Activated CD4-positive, alpha-beta T cell treated with anti-CD3 and anti-CD28 coated beads, Interleukin-2, amount 50 U/mL, for 4 hours (primary cell): ENCODE measurements around the gene NXPH1.

ENCODE experiments used
- DNase-seq, 2 experiments: peaks; one replicate each; pipeline ENCODE4 v3.0.0-alpha.2; 2020

NXPH1 gene

GRCh38 chr7:8437606-8438005, 4.2 kb downstream of the NXPH1 start:
- no peak for DNase-seq

GRCh38 chr7:8440670-8441069, 7.3 kb downstream of the NXPH1 start:
- no peak for DNase-seq

GRCh38 chr7:8441106-8441965, 7.9 kb downstream of the NXPH1 start:
- no peak for DNase-seq

GRCh38 chr7:8442051-8442813, 8.8 kb downstream of the NXPH1 start:
- no peak for DNase-seq

GRCh38 chr7:8442814-8443304, 9.4 kb downstream of the NXPH1 start:
- DNase-seq: peak in 1 of 2 experiments; percentile 14

GRCh38 chr7:8443576-8444467, 10.4 kb downstream of the NXPH1 start:
- DNase-seq: no peak

- no peak for DNase-seq
Observed at GRCh38 chr7:8444468-8444769, 11.0 kb downstream of the NXPH1 start.

GRCh38 chr7:8453535-8453934, 20.1 kb downstream of the NXPH1 start:
- no peak for DNase-seq

GRCh38 chr7:8455426-8455825, 22.0 kb downstream of the NXPH1 start:
- DNase-seq: no peak

- no peak for DNase-seq
Observed at GRCh38 chr7:8462309-8462708, 28.9 kb downstream of the NXPH1 start.

GRCh38 chr7:8465338-8465737, 31.9 kb downstream of the NXPH1 start:
- DNase-seq: no peak

- no peak for DNase-seq
Observed at GRCh38 chr7:8480527-8480926, 47.1 kb downstream of the NXPH1 start.

- no peak for DNase-seq
Observed at GRCh38 chr7:8481096-8481495, 47.7 kb downstream of the NXPH1 start.

- DNase-seq: no peak
Observed at GRCh38 chr7:8481752-8482446, 48.5 kb downstream of the NXPH1 start.

GRCh38 chr7:8490391-8491045, 57.1 kb downstream of the NXPH1 start:
- DNase-seq: no peak

GRCh38 chr7:8491106-8491505, 57.7 kb downstream of the NXPH1 start:
- no peak for DNase-seq

GRCh38 chr7:8491544-8492489, 58.4 kb downstream of the NXPH1 start:
- DNase-seq: no peak

GRCh38 chr7:8499128-8499527, 65.7 kb downstream of the NXPH1 start:
- DNase-seq: no peak

GRCh38 chr7:8500286-8500685, 66.9 kb downstream of the NXPH1 start:
- DNase-seq: no peak

- no peak for DNase-seq
Observed at GRCh38 chr7:8507566-8507965, 74.2 kb downstream of the NXPH1 start.

- no peak for DNase-seq
Observed at GRCh38 chr7:8509621-8510020, 76.2 kb downstream of the NXPH1 start.
